Left lobe of liver (tissue), 2 donors: ENCODE measurements around the gene LRRN4CL. TPM values are rescaled to one million over a fixed set of nuclear protein-coding genes. Genes with fewer than 3 reads are reported as not detected.
"Not testable (repeated sequence)": the region's sequence is repeated elsewhere in the genome, so short reads cannot be mapped to it uniquely, and the experiment has no call there.

Source experiments
- ATAC-seq: fragments of 200-7000 bp; cut with Tn5 transposase; one replicate; pipeline ENCODE4 v1.9.1; 2020; ENCODE audit warnings: mild to moderate bottlenecking, moderate library complexity
- DNase-seq: peaks from one replicate; pipeline ENCODE4 v3.0.0-alpha.2; 2020; ENCODE audit warnings: low spot score
- total RNA-seq: library from RNA; stranded (reverse); gene quantifications from one replicate; pipeline ENCODE4 v1.2.1, GENCODE V29; 2021
- donor health status: DM: no; HTN: no; CAD: no; lungs with moderate emphysema.
- donor health status: DM: no; HTN: yes; CAD: no.

The LRRN4CL gene
- total RNA-seq, 1 donor from 2014 or later = not detected

DNA sequence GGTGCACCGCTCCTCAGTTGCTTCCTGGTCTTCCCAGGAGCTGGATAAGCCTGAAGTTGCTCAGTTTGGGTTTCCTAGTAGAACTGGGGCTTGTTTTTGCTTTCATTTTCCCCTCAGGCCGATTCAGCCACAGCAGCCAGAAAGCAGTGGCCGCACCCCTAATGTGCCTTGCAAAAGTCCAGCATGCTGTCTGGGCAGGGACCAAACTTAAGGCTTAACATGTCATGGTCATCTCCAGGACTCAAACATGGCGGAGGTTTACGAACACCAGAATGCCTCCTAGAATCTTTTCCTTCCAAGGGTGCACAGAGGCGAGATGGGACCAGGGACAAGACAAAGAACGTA lies 20.6 kb upstream of the LRRN4CL start:
- DNase-seq (no peak), ATAC-seq (peak; percentile 7)

- ATAC-seq (peak; percentile 75), DNase-seq (peak; percentile 97)
Observed at GRCh38 chr11:62709247-62710000, 20.1 kb upstream of the LRRN4CL start.

- no peak for ATAC-seq
- peak; percentile 55 for DNase-seq
Observed at GRCh38 chr11:62708793-62709192, 19.5 kb upstream of the LRRN4CL start.

- ATAC-seq (no peak), DNase-seq (no peak)
Observed at GRCh38 chr11:62708392-62708791, 19.1 kb upstream of the LRRN4CL start.

GRCh38 chr11:62707277-62707861 lies 18.0 kb upstream of the LRRN4CL start, which contains the start of the genes BSCL2 and GNG3:
Gene BSCL2, minus strand, starts transcription at chr11:62707424. Its CDS starts 229 bp downstream, at chr11:62707195.
Gene GNG3, plus strand, starts transcription at chr11:62707676. Its CDS starts 620 bp downstream, at chr11:62708296.
- DNase-seq = no peak
- ATAC-seq = no peak

DNA sequence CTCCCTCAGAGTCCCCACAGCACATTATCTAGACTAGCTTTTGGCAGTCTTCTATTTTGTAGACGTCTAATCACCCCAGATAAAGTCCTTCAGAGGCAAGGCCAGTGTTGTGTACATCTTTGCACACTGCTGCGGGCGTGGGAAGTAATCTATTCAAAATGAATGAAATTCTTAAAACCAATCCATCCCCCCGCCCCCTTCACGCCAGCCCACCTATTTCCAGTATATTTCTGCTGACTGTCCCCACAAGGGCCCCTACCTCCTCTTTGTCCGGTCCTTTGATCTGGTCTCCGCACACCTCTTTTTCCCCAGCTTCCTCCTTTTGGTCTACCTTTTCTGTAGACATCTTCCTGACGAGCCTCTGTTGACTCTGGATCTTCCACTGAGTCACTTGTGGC lies 17.5 kb upstream of the LRRN4CL start:
- no peak for ATAC-seq
- no peak for DNase-seq

DNA sequence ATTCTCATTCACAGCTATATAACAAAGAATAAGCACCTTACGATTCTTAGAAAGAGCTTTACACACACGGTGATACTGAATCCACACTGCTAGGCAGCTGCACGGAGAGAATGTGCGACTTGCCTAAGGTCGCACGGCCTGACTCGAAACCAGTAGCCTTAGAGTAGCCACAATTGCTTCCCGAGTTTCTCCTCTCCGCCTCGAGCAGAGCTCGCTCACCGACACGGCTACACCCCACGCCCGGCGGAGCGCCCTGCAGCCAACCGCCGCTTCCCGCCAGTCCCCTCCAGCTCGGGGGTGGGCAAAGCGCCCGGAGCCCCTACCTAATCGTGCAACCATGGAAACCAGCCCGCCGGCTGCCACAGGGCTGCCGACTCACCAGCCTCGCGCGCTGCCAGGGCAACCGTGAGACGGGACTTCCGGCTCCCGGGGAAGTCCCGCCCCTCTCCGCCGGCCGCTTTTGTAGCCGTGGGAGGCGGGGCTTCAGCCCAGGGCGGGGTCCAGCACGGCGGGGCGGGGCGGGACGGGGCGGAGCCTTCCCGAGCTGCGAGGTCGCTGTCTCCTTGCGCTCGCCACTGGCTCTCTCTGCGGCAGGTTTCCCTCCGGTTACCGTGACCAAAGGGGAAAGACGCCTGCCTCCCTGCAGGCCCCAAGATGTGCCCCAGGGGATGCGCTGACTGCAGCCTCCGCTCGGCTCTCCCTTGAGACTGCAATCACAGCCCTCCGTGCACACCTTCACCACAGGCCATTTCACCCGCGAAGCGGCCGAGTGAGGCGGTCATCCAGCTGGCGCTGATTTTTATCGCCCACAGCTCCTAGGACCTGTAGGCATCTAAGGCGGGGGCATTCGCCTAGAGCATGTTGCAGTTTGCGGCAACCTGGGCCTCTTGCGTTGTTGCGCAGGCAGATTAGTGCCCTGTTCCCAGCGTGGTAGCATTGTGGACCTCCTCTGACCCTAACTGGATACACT lies 16.8 kb upstream of the LRRN4CL start:
- ATAC-seq (peak; percentile 84), DNase-seq (peak; percentile 96)

DNA sequence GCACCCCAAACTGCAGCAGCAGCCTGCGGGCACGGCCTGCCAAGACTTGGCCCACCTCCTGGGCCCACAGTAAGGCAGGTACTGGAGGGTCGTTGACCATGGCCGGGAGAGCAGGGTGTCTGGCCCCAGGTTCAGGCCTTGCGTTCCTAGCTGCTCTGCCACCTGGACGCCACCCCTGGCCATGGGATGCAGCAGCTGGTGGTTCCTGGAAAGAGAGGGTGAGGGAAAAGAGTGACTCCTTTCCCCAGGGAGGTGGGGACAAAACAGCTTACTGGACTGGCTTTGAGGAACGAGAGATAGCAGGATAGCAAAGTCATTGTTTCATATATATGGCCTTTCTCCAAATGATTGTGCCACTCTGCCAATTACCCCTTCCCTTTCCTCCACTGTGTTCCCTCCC lies 16.1 kb upstream of the LRRN4CL start:
- no peak for ATAC-seq
- DNase-seq = no peak

DNA sequence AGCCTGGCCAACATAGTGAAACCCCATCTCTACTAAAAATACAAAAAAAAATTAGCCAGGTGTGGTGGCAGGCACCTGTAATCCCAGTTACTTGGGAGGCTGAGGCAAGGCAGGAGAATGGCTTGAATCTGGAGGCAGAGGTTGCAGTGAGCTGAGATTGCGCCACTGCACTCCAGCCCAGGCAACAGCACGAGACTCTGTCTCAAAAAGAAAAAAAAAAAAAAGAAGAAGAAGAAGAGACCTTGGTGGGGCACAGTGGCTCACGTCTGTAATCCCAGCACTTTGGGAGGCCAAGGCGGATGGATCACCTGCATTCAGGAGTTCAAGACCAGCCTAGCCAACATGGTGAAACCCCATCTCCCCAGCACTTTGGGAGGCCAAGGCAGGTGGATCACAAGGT lies 14.6 kb upstream of the LRRN4CL start:
- DNase-seq, ATAC-seq: not testable (repeated sequence)

- ATAC-seq = no peak
Observed at GRCh38 chr11:62702246-62702645, 12.9 kb upstream of the LRRN4CL start.

GRCh38 chr11:62694455-62695167 lies 5.3 kb upstream of the LRRN4CL start:
- DNase-seq = peak; percentile 74
- peak; percentile 97 for ATAC-seq

More at GRCh38 chr11:62702246-62702645, 12.9 kb upstream of the LRRN4CL start:
- no peak for DNase-seq

- ATAC-seq, DNase-seq: not testable (repeated sequence)
Observed at GRCh38 chr11:62693624-62694023, 4.3 kb upstream of the LRRN4CL start.

DNA sequence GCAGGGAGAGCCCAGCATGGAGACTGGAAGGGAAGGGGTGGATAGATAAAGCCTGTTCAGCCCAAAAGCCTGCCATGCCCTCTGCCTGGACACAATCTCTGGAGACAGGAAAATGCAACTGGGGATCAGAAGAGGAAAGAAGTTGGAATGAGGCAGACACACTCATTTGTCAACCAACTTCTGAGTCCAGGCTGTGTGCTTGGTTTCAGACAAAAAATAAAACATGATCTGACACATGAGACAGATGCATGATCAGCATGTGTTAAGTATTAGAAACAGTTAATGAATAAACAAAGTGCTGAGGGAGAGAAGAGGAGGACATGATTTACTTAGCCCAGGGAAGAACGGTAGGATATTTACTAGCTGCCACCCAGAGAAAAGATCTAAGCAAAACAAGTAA lies 839 bp downstream of the LRRN4CL start:
- DNase-seq (no peak), ATAC-seq (peak; percentile 25)

- no peak for DNase-seq
- peak; percentile 52 for ATAC-seq
Observed at GRCh38 chr11:62687508-62688396, 1.6 kb downstream of the LRRN4CL start.

- ATAC-seq (no peak), DNase-seq (no peak)
Observed at GRCh38 chr11:62682518-62682917, 6.8 kb downstream of the LRRN4CL start.

- no peak for DNase-seq
Observed at GRCh38 chr11:62680825-62681240, 8.5 kb downstream of the LRRN4CL start.

GRCh38 chr11:62678770-62679696 lies 10.3 kb downstream of the LRRN4CL start, which contains the start of gene UBXN1:
Gene UBXN1, minus strand, starts transcription at chr11:62679073. Its CDS starts 150 bp downstream, at chr11:62678923.
- peak; percentile 91 for DNase-seq
- peak; percentile 83 for ATAC-seq

More at GRCh38 chr11:62680825-62681240, 8.5 kb downstream of the LRRN4CL start:
- ATAC-seq = peak; percentile 91

GRCh38 chr11:62678433-62678769 lies 10.9 kb downstream of the LRRN4CL start:
- DNase-seq (no peak), ATAC-seq (peak; percentile 7)
